Sigmoid colon (tissue), 7 donors: ENCODE measurements around the gene IL9. TPM values are rescaled to one million over a fixed set of nuclear protein-coding genes. Genes with fewer than 3 reads are reported as not detected.

ENCODE experiments used
- DNase-seq: peaks from one replicate; pipeline ENCODE4 v3.0.0-alpha.2; 2019
- H3K27ac ChIP-seq, 4 donors: fragments of 200-600 bp; sonication (generic); one replicate each; pipeline ENCODE4 v1.5.1; 2016 to 2019; ENCODE audit warnings: mild to moderate bottlenecking in 1 of 4
- H3K27me3 ChIP-seq, 3 donors: fragments of 200-600 bp; sonication (generic); one replicate each; pipeline ENCODE4 v1.5.1; 2019; ENCODE audit warnings: mild to moderate bottlenecking in 1 of 3
- H3K36me3 ChIP-seq, 4 donors: fragments of 200-600 bp; sonication (generic); one replicate each; pipeline ENCODE4 v1.5.1; 2016 to 2019
- H3K4me1 ChIP-seq, 4 donors: fragments of 200-600 bp; sonication (generic); one replicate each; pipeline ENCODE4 v1.5.1; 2017 to 2019
- H3K4me3 ChIP-seq, 4 donors: fragments of 200-600 bp; sonication (generic); one replicate each; pipeline ENCODE4 v1.5.1; 2017 to 2019; ENCODE audit warnings: mild to moderate bottlenecking in 2 of 4, moderate library complexity in 1 of 4
- H3K9me3 ChIP-seq, 4 donors: fragments of 200-600 bp in 3 of 4; sonication (generic) in 3 of 4; one replicate each; pipeline versions ENCODE4 v1.5.1 to v1.6.1; 2013 to 2019
- CTCF ChIP-seq, 4 experiments: fragments of 450-650 bp in 3 of 4; fragments of 200-600 bp in 1 of 4; IDR thresholded peaks; one replicate each; pipeline ENCODE4 v1.5.1; 2016 to 2019; ENCODE audit warnings: antibody characterized with exemption in 4 of 4, mild to moderate bottlenecking in 3 of 4, moderate library complexity in 2 of 4
- EP300 ChIP-seq, 4 donors: sonication (generic); formaldehyde crosslinking; IDR thresholded peaks; one replicate each; pipeline ENCODE4 v1.6.1; 2017; ENCODE audit warnings: antibody characterized with exemption in 4 of 4
- POLR2A ChIP-seq, 2 donors: fragments of 450-650 bp; IDR thresholded peaks; one replicate each; pipeline ENCODE4 v1.6.1; 2016; ENCODE audit warnings: antibody characterized with exemption in 2 of 2, mild to moderate bottlenecking in 2 of 2, moderate library complexity in 2 of 2
- POLR2AphosphoS5 ChIP-seq, 4 donors: sonication (generic); formaldehyde crosslinking; IDR thresholded peaks; one replicate each; pipeline ENCODE4 v1.6.1; 2017; ENCODE audit warnings: antibody characterized with exemption in 4 of 4
- WGBS, 2 donors: extraction: QIAGEN DNeasy Blood & Tissue Kit; methylation state at CpG; one replicate each; pipeline ENCODE4 v1.1.7; 2013; 5-methylcytosine and 5-hydroxymethylcytosine counted together
- intact Hi-C: fragments of 100-400 bp; cut with DNase I; formaldehyde crosslinking; loops from one replicate; pipeline ENCODE4 v1.15.1; 2023
- polyA plus RNA-seq, 3 donors: library from polyadenylated mRNA; stranded (reverse); fragments of 200-250 nt; gene quantifications; one replicate each; pipeline ENCODE4 v1.2.3, GENCODE V29; 2013
- total RNA-seq, 4 donors: library from RNA; depleted of rRNA; stranded (reverse); fragments of >200 nt; gene quantifications; one replicate each; pipeline ENCODE4 v1.1.0, GENCODE V29; 2016
- donor health status: healthy with polysubstance abuse.
- donor health status: Bipolar disorder and iron deficiency.
- donor health status: healthy.

Gene IL9
- total and polyA plus RNA-seq, 7 donors: not detected

GRCh38 chr5:135941711-135942110 lies 46.1 kb upstream of the IL9 start:
- intact Hi-C loops: loop anchor here (5.0 kb wide), 1 partner anchor 54 kb away; no protein-coding TSS in a partner anchor
- Histone ChIP-seq H3K4me3 (no peak overlapping the region), H3K27ac (no peak overlapping the region), H3K9me3 (no peaks in the 10 kb centered on the region), H3K36me3 (no peaks in the 10 kb centered on the region), H3K4me1 (no peaks in the 10 kb centered on the region), H3K27me3 (no peaks in the 10 kb centered on the region)
- no peak for DNase-seq
- TF ChIP-seq POLR2A (IDR thresholded peaks at IDR 0.05): no peak
- TF ChIP-seq EP300 (IDR thresholded peaks at IDR 0.05): no peak
- TF ChIP-seq CTCF (IDR thresholded peaks at IDR 0.05): no peak
- TF ChIP-seq POLR2AphosphoS5 (IDR thresholded peaks at IDR 0.05): no peak
- WGBS, 2 donors: 80 to 81% methylated on average over 2 of the region's 2 CpGs

GRCh38 chr5:135937245-135937911 lies 41.7 kb upstream of the IL9 start:
- Histone ChIP-seq H3K27ac (no peak overlapping the region), H3K9me3 (no peaks in the 10 kb centered on the region), H3K4me1 (no peaks in the 10 kb centered on the region), H3K27me3 (peaks cover 0 to 1% (median 0%) of the 10 kb centered on the region in 3 donors), H3K36me3 (no peaks in the 10 kb centered on the region), H3K4me3 (no peak overlapping the region)
- TF ChIP-seq POLR2AphosphoS5 (IDR thresholded peaks at IDR 0.05): no peak
- TF ChIP-seq POLR2A (IDR thresholded peaks at IDR 0.05): no peak
- no peak for TF ChIP-seq CTCF (IDR thresholded peaks at IDR 0.05)
- no peak for TF ChIP-seq EP300 (IDR thresholded peaks at IDR 0.05)
- intact Hi-C loops: no loop called here
- no peak for DNase-seq
- 89 to 92% methylated on average over 5 of the region's 5 CpGs for WGBS, 2 donors

GRCh38 chr5:135934939-135935338 lies 39.3 kb upstream of the IL9 start:
- Histone ChIP-seq H3K27ac (no peak overlapping the region), H3K36me3 (no peaks in the 10 kb centered on the region)
- intact Hi-C loops: no loop called here

GRCh38 chr5:135930949-135931295 lies 35.3 kb upstream of the IL9 start:
- no peaks in the 10 kb centered on the region for H3K36me3 ChIP-seq
- H3K27ac ChIP-seq: no peak overlapping the region
- DNase-seq: no peak
- no peak for TF ChIP-seq EP300 (IDR thresholded peaks at IDR 0.05)
- TF ChIP-seq POLR2A (IDR thresholded peaks at IDR 0.05): no peak
- no peak for TF ChIP-seq CTCF (IDR thresholded peaks at IDR 0.05)
- TF ChIP-seq POLR2AphosphoS5 (IDR thresholded peaks at IDR 0.05): no peak
- WGBS, 2 donors: 32 to 69% methylated on average over 18 of the region's 18 CpGs
- H3K9me3 ChIP-seq: no peaks in the 10 kb centered on the region
- H3K4me3 ChIP-seq: peak overlapping the region in 1 of 4 donors; percentile 45
- intact Hi-C loops: no loop called here
- peaks cover 0 to 13% (median 9%) of the 10 kb centered on the region in 4 donors for H3K4me1 ChIP-seq
- peaks cover 16 to 59% (median 27%) of the 10 kb centered on the region in 3 donors for H3K27me3 ChIP-seq

More at GRCh38 chr5:135934939-135935338, 39.3 kb upstream of the IL9 start:
- Histone ChIP-seq H3K4me1 (peaks cover 0 to 10% (median 8%) of the 10 kb centered on the region in 4 donors), H3K4me3 (no peak overlapping the region), H3K27me3 (peaks cover 12 to 26% (median 13%) of the 10 kb centered on the region in 3 donors), H3K9me3 (no peaks in the 10 kb centered on the region)
- WGBS, 2 donors: 80 to 83% methylated on average over 3 of the region's 3 CpGs
- DNase-seq: no peak
- TF ChIP-seq POLR2AphosphoS5 (IDR thresholded peaks at IDR 0.05): no peak
- no peak for TF ChIP-seq POLR2A (IDR thresholded peaks at IDR 0.05)
- TF ChIP-seq EP300 (IDR thresholded peaks at IDR 0.05): no peak
- TF ChIP-seq CTCF (IDR thresholded peaks at IDR 0.05): no peak
